DND-41 (cell line): ENCODE measurements around the gene NOS1AP.

ENCODE experiments used
- EZH2 ChIP-seq: IDR thresholded peaks from 3 replicates; pipeline ENCODE4 v1.6.1; 2012; ENCODE audit warnings: borderline replicate concordance, low read depth, mild to moderate bottlenecking, moderate library complexity, low read length, inconsistent platforms; ENCODE audit not compliant: severe bottlenecking
- TF ChIP-seq, protein P1 (sequence below): IDR thresholded peaks from 2 replicates; pipeline ENCODE4 v1.5.1; 2012; ENCODE audit warnings: borderline replicate concordance, low read length, moderate library complexity, mild to moderate bottlenecking; ENCODE audit not compliant: poor library complexity, severe bottlenecking; ENCODE audit errors: extremely low read depth

DNA sequence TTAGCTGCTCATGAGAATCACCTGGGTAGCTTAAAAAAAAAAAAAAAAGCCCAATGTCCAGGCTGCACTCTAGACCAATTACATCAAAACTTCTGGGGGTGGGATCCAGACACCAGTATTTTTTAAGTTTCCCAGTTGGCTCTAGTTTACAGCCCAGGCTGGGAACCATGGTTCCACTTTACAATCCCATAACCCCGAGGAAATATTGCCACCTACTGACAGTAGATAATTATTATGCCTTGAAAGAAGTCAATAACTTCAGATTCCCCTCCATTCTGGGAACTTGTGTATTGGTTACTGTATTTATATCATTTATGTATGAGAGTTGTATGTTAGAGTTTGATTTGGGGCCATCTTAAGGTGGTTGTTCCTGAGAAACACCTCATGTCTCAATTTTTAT lies 207.0 kb downstream of the NOS1AP start:
- TF ChIP-seq, protein P1, sequence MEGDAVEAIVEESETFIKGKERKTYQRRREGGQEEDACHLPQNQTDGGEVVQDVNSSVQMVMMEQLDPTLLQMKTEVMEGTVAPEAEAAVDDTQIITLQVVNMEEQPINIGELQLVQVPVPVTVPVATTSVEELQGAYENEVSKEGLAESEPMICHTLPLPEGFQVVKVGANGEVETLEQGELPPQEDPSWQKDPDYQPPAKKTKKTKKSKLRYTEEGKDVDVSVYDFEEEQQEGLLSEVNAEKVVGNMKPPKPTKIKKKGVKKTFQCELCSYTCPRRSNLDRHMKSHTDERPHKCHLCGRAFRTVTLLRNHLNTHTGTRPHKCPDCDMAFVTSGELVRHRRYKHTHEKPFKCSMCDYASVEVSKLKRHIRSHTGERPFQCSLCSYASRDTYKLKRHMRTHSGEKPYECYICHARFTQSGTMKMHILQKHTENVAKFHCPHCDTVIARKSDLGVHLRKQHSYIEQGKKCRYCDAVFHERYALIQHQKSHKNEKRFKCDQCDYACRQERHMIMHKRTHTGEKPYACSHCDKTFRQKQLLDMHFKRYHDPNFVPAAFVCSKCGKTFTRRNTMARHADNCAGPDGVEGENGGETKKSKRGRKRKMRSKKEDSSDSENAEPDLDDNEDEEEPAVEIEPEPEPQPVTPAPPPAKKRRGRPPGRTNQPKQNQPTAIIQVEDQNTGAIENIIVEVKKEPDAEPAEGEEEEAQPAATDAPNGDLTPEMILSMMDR: peak; percentile 47
- no peak for TF ChIP-seq EZH2
